Retinal pigment epithelial cell (primary cell): Measurements from ENCODE around the gene UNC5C.

ENCODE experiments used
- DNase-seq: peaks from one replicate; pipeline ENCODE4 v3.0.0-alpha.2; 2010; ENCODE audit warnings: low read depth
- H3K4me3 ChIP-seq: 2 replicates; pipeline ENCODE4 v1.5.1; 2011; ENCODE audit warnings: mild to moderate bottlenecking, low read length, control low read depth, moderate library complexity
- TF ChIP-seq, protein P1 (sequence below): conservative IDR thresholded peaks from 2 replicates; pipeline ENCODE4 v1.5.1; 2011; ENCODE audit warnings: low read depth, low read length, control low read depth, inconsistent platforms

Gene UNC5C

DNA sequence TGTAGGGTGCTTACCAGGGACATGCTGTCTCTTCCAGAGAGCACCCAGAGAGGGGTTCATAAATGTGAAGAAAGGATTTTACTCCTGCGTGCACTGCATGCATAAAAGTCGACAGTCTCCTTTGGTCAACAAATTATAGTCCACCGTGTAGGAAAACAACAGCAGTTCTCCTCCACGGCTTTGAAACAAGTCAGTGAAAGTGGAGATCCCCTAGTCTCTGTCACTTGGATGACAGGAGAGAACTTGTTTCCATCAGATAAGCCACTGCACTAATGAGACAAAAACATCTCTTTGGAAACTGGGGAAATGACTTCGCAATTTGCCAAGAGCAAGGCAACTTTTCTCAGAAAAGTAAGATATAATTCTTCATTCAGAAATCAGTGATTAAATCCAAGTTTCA is 9.7 kb downstream of the UNC5C start:
- H3K4me3 ChIP-seq: no peak overlapping the region
- TF ChIP-seq, protein P1, sequence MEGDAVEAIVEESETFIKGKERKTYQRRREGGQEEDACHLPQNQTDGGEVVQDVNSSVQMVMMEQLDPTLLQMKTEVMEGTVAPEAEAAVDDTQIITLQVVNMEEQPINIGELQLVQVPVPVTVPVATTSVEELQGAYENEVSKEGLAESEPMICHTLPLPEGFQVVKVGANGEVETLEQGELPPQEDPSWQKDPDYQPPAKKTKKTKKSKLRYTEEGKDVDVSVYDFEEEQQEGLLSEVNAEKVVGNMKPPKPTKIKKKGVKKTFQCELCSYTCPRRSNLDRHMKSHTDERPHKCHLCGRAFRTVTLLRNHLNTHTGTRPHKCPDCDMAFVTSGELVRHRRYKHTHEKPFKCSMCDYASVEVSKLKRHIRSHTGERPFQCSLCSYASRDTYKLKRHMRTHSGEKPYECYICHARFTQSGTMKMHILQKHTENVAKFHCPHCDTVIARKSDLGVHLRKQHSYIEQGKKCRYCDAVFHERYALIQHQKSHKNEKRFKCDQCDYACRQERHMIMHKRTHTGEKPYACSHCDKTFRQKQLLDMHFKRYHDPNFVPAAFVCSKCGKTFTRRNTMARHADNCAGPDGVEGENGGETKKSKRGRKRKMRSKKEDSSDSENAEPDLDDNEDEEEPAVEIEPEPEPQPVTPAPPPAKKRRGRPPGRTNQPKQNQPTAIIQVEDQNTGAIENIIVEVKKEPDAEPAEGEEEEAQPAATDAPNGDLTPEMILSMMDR: no peak
- no peak for DNase-seq

DNA sequence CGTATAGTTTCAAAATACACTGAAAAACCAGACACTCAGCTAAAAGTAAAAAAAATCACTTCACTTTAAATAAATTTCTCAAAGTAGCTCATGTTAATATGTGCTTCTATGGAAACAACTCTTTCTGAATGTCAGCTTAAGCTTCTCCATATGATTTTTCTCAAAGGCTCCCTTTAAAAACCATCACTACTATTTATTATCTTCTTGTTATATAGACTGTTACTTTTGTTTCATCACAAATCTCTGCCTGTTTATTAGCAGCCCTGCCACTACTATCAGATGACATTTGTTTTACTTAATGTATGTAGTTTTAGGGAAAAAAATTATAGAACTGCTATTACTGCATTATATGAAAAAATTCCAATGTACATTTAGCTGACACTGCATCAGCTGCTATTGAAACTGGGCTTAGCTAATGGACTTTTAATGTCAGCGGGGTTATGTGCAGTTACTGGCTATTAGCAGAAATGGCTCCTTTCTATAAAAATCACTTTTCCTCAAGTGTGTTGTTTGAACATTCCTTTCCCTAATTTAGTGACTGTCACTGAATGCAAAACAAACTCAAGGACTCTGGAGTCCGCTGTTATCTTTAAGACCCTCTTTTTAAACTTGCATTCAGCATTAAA is 10.8 kb downstream of the UNC5C start:
- no peak overlapping the region for H3K4me3 ChIP-seq
- TF ChIP-seq, protein P1: no peak
- DNase-seq: no peak

DNA sequence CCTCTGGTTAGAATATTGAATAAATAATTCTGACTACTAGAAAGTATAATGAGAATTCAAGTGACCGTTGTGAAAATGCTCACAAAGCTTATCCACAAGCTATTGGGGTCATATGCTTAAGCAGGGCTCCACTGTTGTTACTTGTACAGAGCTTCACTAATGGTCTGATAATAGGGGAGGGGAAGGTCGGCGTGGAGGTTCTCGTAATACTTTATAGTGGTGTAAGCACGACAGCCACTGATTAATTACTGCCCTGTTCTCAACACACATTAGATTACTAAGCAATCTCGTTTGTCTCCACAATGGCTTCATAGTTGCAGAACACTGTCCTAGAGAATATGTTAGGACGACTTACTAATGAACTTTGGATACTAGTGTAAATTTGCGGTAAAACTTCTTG is 11.6 kb downstream of the UNC5C start:
- TF ChIP-seq, protein P1: no peak
- H3K4me3 ChIP-seq: no peak overlapping the region
- no peak for DNase-seq

DNA sequence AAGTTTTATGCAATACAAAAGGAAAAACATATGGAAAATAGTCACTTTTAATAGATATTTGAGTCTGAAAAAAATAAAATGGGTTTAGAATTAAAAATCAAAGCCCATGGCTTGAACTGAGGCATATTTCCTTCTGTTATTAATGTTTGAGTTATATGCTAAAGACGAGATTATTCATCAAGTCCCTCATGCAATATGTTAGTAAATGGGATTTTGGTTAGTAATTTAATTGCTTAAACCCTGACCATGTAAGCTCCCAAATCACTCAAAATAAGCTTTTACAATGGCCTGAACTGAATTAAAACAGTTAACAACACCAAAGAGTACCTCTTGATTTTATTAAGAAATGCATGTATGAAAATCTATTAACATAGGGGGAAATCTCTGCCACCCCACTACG is 12.1 kb downstream of the UNC5C start:
- TF ChIP-seq, protein P1: no peak
- no peak overlapping the region for H3K4me3 ChIP-seq
- no peak for DNase-seq

DNA sequence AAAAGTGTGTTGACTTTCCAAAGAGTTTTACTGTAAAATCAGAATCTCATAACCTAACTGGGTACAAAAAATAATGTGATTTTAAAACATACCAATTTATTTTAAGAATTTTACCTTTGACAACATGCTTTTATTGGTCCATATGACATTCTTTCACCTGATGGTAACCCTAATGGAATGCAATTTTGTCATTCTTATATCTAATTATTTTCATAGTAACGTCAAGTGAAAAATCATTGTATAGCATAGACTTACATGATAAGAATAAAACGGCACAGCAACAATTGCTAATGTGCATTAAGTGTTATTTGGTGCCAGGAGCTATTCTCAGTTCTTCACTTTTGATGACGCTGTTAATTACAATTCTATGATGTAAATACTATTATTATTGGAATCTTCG is 13.6 kb downstream of the UNC5C start:
- no peak overlapping the region for H3K4me3 ChIP-seq
- TF ChIP-seq, protein P1: no peak
- no peak for DNase-seq

DNA sequence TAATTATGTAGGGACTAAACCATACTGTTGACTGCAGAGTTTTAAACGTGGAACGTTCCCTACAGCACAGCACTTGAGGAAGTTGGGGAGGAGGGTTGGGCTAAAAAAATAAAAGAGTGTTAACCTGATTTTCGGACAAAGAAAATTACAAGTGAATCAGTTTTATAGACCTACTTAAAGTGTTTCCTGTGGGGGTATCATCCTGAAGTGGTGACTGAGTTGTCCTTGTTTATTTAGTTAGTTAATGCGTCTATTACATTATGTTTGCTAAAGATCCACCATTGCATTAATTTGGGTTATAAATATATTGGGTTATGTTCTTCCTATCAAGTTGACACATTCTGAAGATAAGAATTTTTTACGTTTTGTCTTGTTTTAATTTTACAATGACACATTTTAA is 14.7 kb downstream of the UNC5C start:
- TF ChIP-seq, protein P1: no peak
- DNase-seq: no peak

DNA sequence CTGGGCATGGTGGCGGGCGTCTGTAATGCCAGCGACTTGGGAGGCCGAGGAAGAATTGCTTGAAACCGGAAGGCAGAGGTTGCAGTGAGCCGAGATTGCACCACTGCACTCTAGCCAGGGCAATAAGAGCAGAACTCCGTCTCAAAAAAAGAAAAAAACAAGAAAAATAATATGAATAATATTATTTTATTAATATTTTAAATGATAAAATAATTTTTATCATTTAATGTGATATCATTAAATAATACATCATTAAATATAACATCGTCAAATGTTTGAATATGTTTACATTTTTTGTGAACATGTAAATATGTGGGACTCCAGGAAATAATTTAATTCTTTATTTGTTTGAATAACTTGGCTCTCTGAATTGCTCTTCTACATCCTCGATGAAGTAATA is 15.5 kb downstream of the UNC5C start:
- H3K4me3 ChIP-seq: no peak overlapping the region
- TF ChIP-seq, protein P1: no peak
- no peak for DNase-seq

More for the DNA sequence above, 14.7 kb downstream of the UNC5C start:
- no peak overlapping the region for H3K4me3 ChIP-seq
